ENCODE data around the gene RXFP2. TPM values are rescaled to one million over a fixed set of nuclear protein-coding genes. Genes with fewer than 3 reads are reported as not detected.

Gene RXFP2
- total and polyA plus RNA-seq, 3 donors from 2014 or later: 0.08 to 0.67 (median 0.43) TPM

DNA sequence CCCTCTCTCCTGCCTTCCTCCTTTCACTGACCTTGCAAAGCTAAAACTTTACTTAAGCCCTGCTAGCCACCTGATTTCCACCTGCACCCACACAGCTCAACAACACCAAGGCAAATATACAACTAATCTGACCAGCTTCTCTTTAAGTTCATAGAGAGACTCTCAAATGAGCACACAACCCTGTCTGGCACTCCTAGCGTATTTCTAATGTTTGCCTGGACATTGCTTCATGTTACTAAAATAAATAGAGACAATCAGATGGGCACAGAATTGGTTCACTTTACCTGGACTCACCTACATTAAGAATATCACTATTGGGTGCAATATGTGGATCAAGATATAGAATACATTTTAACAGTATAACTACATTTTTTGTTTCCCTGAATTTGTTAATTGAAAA lies 33.2 kb upstream of the RXFP2 start:
- H3K4me1 ChIP-seq: no peaks in the 10 kb centered on the region
- TF ChIP-seq, protein P1, sequence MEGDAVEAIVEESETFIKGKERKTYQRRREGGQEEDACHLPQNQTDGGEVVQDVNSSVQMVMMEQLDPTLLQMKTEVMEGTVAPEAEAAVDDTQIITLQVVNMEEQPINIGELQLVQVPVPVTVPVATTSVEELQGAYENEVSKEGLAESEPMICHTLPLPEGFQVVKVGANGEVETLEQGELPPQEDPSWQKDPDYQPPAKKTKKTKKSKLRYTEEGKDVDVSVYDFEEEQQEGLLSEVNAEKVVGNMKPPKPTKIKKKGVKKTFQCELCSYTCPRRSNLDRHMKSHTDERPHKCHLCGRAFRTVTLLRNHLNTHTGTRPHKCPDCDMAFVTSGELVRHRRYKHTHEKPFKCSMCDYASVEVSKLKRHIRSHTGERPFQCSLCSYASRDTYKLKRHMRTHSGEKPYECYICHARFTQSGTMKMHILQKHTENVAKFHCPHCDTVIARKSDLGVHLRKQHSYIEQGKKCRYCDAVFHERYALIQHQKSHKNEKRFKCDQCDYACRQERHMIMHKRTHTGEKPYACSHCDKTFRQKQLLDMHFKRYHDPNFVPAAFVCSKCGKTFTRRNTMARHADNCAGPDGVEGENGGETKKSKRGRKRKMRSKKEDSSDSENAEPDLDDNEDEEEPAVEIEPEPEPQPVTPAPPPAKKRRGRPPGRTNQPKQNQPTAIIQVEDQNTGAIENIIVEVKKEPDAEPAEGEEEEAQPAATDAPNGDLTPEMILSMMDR (IDR thresholded peaks at IDR 0.05): no peak
- no peak for TF ChIP-seq POLR2A (IDR thresholded peaks at IDR 0.05)
- H3K36me3 ChIP-seq (ENCODE audit: low read depth, missing control alignments): no peaks in the 10 kb centered on the region
- H3K27me3 ChIP-seq: no peaks in the 10 kb centered on the region
- H3K4me3 ChIP-seq: no peak overlapping the region
- intact Hi-C loops (cut with DNase I; ENCODE audit: low total_unique reads): no loop called here
- no peak overlapping the region for H3K27ac ChIP-seq
- DNase-seq: no peak
- 85 to 91% methylated on average over 1 of the region's 1 CpG for WGBS, 2 donors
- no peaks in the 10 kb centered on the region for H3K9me3 ChIP-seq

DNA sequence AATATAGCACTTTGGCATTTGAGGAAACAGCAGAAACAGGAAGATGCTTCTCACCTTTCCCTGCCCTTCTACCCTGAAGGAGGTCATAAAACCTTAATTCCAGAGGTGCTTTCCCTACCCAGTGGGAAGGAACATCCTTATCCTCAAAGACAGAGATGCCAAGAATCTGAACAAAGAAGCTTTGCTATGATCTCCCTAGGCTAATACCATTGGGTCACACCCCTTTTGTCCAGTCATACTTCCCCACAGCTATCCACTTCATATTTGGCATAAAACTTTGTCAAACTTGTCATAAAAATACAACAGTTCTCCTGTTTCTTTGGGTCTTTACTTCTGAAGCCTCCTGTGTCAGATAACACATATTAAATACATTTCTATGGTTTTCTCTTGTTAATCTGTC lies 21.7 kb upstream of the RXFP2 start:
- Histone ChIP-seq H3K36me3 (ENCODE audit: low read depth, missing control alignments) (no peaks in the 10 kb centered on the region), H3K27me3 (no peaks in the 10 kb centered on the region), H3K27ac (no peak overlapping the region), H3K4me3 (no peak overlapping the region), H3K4me1 (no peaks in the 10 kb centered on the region), H3K9me3 (no peaks in the 10 kb centered on the region)
- no peak for TF ChIP-seq POLR2A (IDR thresholded peaks at IDR 0.05)
- TF ChIP-seq, protein P1 (IDR thresholded peaks at IDR 0.05): no peak
- DNase-seq: no peak
- intact Hi-C loops (cut with DNase I; ENCODE audit: low total_unique reads): no loop called here

DNA sequence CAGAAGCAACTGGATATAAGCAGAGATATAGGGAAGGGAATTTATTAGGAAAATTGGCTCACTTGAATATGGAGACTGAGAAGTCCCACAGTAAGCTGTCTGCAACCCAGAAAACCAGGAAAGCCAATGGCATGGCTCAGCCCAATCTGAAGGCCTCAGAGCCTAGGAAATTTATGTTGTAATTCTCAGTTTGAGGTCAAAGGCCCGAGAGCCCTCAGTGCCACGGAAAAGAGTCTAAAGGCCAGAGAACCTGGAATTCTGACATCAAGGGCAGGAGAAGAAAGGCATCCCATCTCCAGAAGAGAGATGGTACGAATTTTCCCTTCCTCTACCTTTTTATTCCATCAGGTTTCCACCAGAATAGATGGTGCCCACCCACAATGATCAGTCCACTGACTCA lies 20.1 kb upstream of the RXFP2 start:
- TF ChIP-seq, protein P1 (IDR thresholded peaks at IDR 0.05): no peak
- TF ChIP-seq POLR2A (IDR thresholded peaks at IDR 0.05): no peak
- Histone ChIP-seq H3K9me3 (no peaks in the 10 kb centered on the region), H3K4me1 (no peaks in the 10 kb centered on the region), H3K27ac (no peak overlapping the region), H3K4me3 (no peak overlapping the region), H3K36me3 (ENCODE audit: low read depth, missing control alignments) (no peaks in the 10 kb centered on the region), H3K27me3 (no peaks in the 10 kb centered on the region)
- intact Hi-C loops (cut with DNase I; ENCODE audit: low total_unique reads): no loop called here
- WGBS, 2 donors: 57 to 63% methylated on average over 3 of the region's 3 CpGs
- DNase-seq: no peak

DNA sequence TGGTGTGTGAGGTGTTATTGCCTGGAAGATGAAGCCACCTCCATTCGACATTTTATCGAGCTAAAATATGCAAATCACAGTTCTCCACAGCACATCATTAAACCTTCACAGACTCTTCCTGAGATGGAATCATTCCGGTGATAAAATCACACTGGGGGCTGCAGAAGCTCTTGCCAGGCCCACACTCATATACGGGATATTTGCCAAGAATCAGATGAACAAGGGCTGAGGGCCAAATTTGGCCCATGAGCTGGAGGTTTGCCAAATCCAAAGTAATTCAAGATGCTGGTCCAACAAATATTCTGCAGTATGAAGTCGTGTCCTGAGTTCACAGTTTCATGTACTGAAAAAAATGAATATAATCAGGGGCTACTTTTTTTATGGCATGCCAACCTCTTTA lies 16.7 kb upstream of the RXFP2 start:
- Histone ChIP-seq H3K27me3 (no peaks in the 10 kb centered on the region), H3K27ac (no peak overlapping the region), H3K9me3 (no peaks in the 10 kb centered on the region), H3K4me3 (no peak overlapping the region), H3K36me3 (ENCODE audit: low read depth, missing control alignments) (no peaks in the 10 kb centered on the region), H3K4me1 (no peaks in the 10 kb centered on the region)
- 47 to 60% methylated on average over 5 of the region's 5 CpGs for WGBS, 2 donors
- intact Hi-C loops (cut with DNase I; ENCODE audit: low total_unique reads): no loop called here
- DNase-seq: no peak
- TF ChIP-seq, protein P1 (IDR thresholded peaks at IDR 0.05): no peak
- no peak for TF ChIP-seq POLR2A (IDR thresholded peaks at IDR 0.05)

DNA sequence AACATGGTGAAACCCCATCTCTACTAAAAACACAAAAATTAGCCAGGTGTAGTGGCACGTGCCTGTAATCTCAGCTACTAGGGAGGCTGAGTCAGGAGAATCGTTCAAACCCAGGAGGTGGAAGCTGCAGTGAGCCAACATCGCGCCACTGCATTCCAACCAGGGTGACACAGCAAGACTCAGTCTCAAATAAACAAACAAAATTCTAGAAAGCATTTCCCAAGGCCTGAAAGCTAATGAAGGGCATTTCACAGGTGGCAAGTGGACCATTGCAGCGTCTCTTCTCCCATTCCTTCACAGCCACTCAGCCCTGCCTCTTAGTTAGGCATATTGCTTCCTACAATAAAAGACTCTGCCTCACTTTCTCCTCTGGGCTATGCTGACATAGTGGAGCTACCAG lies 13.5 kb upstream of the RXFP2 start:
- Histone ChIP-seq H3K9me3 (no peaks in the 10 kb centered on the region), H3K27ac (no peak overlapping the region), H3K36me3 (ENCODE audit: low read depth, missing control alignments) (no peaks in the 10 kb centered on the region), H3K4me3 (no peak overlapping the region), H3K27me3 (no peaks in the 10 kb centered on the region), H3K4me1 (no peaks in the 10 kb centered on the region)
- intact Hi-C loops (cut with DNase I; ENCODE audit: low total_unique reads): no loop called here
- TF ChIP-seq, protein P1 (IDR thresholded peaks at IDR 0.05): no peak
- no peak for TF ChIP-seq POLR2A (IDR thresholded peaks at IDR 0.05)
- no peak for DNase-seq
- 90 to 96% methylated on average over 5 of the region's 5 CpGs for WGBS, 2 donors

Data from testis (tissue), 3 donors.